OCI-LY7 (cell line): Measurements from ENCODE around the gene DHRS1. TPM values are rescaled to one million over a fixed set of nuclear protein-coding genes. Genes with fewer than 3 reads are reported as not detected.

ENCODE experiments used
- BruUV-seq: library from RNA; stranded (reverse); fragments of 400-500 nt; replicated peaks from 2 replicates; lab custom pipeline; 2021; lab: Mats Ljungman, UMichigan
- CTCF ChIA-PET: fragments of 300-600 bp; sonication (Branson Sonifier 250); formaldehyde crosslinking; loops from one replicate; lab custom pipeline; 2022; ENCODE audit warnings: antibody characterized with exemption; ENCODE audit not compliant: unreplicated experiment; lab: Charles Lee
- POLR2A ChIA-PET: fragments of 300-600 bp; sonication (Branson Sonifier 250); formaldehyde crosslinking; loops from one replicate; lab custom pipeline; 2022; ENCODE audit warnings: antibody characterized with exemption; lab: Charles Lee
- DNase-seq: peaks from one replicate; pipeline ENCODE4 v3.0.0-alpha.2; 2015; ENCODE audit warnings: low spot score
- H2AFZ ChIP-seq: fragments of 200-600 bp; sonication (generic), shearing (Covaris generic); 2 replicates; pipeline ENCODE4 v1.6.1; 2014; ENCODE audit warnings: mild to moderate bottlenecking, antibody characterized with exemption, low read length, moderate library complexity
- H3K27ac ChIP-seq: fragments of 200-600 bp; sonication (generic); 2 replicates; pipeline ENCODE4 v1.5.1; 2014; ENCODE audit warnings: mixed run types, low read depth, mild to moderate bottlenecking, moderate library complexity, low read length, inconsistent platforms; ENCODE audit not compliant: poor library complexity, severe bottlenecking
- H3K36me3 ChIP-seq: fragments of 200-600 bp; sonication (generic); 2 replicates; pipeline ENCODE4 v1.6.1; 2014; ENCODE audit warnings: mild to moderate bottlenecking, antibody characterized with exemption, low read length, moderate library complexity, mixed read lengths; ENCODE audit not compliant: insufficient read depth
- H3K4me1 ChIP-seq: fragments of 200-600 bp; sonication (generic); 2 replicates; pipeline ENCODE4 v1.5.1; 2014; ENCODE audit warnings: mild to moderate bottlenecking, low read length; ENCODE audit not compliant: insufficient read depth, poor library complexity, severe bottlenecking
- H3K4me2 ChIP-seq: fragments of 200-600 bp; sonication (generic); 2 replicates; pipeline ENCODE4 v1.6.1; 2014; ENCODE audit warnings: mild to moderate bottlenecking, low read length
- H3K4me3 ChIP-seq: fragments of 200-600 bp; sonication (generic); 2 replicates; pipeline ENCODE4 v1.5.1; 2014; ENCODE audit warnings: mild to moderate bottlenecking, low read depth, low read length; ENCODE audit not compliant: poor library complexity, severe bottlenecking
- H3K79me2 ChIP-seq: fragments of 200-600 bp; sonication (generic); 2 replicates; pipeline ENCODE4 v1.6.1; 2016; ENCODE audit warnings: low read depth, mild to moderate bottlenecking, low read length, moderate library complexity, mixed read lengths; ENCODE audit not compliant: insufficient read depth
- H3K9me2 ChIP-seq: fragments of 200-600 bp; sonication (generic); 2 replicates; pipeline ENCODE4 v1.6.1; 2016; ENCODE audit warnings: mild to moderate bottlenecking, low read length, mixed read lengths; ENCODE audit not compliant: insufficient read depth
- H3K9me3 ChIP-seq: fragments of 200-600 bp; sonication (generic); 2 replicates; pipeline ENCODE4 v1.6.1; 2014; ENCODE audit warnings: mild to moderate bottlenecking, mixed run types, low read length, mixed read lengths
- H4K20me1 ChIP-seq: fragments of 200-600 bp; sonication (generic); 2 replicates; pipeline ENCODE4 v1.6.1; 2014; ENCODE audit warnings: mild to moderate bottlenecking, antibody characterized with exemption, low read length, moderate library complexity, mixed read lengths; ENCODE audit not compliant: insufficient read depth
- CTCF ChIP-seq: fragments of 200-600 bp; sonication (generic); conservative IDR thresholded peaks from 2 replicates; pipeline ENCODE4 v1.5.1; 2014; ENCODE audit warnings: mild to moderate bottlenecking, antibody characterized with exemption, low read length, moderate library complexity, mixed read lengths
- EZH2phosphoT487 ChIP-seq: fragments of 200-600 bp; sonication (generic); IDR thresholded peaks from 2 replicates; pipeline ENCODE4 v1.6.1; 2018; ENCODE audit warnings: low read depth, borderline replicate concordance, mild to moderate bottlenecking, mixed run types, antibody characterized with exemption, low read length, moderate library complexity, mixed read lengths
- intact Hi-C: fragments of 100-400 bp; cut with micrococcal nuclease; formaldehyde crosslinking; loops from one replicate; pipeline ENCODE4 v1.10.0; 2022; ENCODE audit not compliant: unreplicated experiment
- total RNA-seq, 2 experiments: library from RNA; depleted of rRNA in 1 of 2; stranded (reverse); fragments of >200 nt in 1 of 2; shearing (Covaris generic) in 1 of 2; gene quantifications; 2 replicates each; pipeline ENCODE4 v1.2.3, GENCODE V29; 2014 to 2022

Gene DHRS1
- total RNA-seq, 2 experiments from 2014 or later, result 27.4 to 34.9 TPM

DNA sequence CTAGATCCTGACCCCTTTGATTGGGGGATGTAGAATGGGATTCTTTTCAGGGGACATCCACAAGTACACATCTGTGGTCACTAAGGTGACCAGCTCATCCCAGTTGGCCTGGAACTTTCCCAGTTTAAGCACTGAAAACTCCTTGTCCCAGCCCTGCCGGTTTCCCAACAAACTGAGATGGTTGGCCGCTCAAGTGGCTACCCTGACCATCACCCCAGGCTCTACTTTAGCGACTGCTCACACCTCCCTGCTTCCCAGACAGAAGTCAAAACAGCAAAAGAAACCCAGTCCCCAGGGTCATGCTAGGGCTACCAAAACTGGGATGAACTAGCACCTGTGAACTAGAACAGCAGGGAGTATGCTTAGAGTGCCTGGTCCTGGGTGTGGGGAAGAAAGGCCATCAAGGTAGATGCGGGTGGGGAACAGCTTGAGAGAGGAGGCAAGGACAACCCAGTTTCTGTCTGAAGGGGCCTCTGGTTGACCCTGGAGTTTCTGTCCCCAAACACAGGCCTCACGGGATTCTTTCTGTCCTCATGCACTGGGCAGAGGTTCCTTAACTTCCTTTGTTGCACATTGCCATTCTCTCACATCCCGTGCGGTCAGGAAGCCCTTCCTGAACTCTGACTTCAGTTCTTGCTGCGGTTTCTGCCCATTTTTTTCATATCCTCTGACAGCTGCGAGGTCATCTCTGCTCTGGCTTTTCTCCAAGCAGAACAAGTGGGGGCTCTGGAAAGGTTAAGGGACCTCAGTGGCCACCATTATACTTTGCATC, 13.3 kb upstream of the DHRS1 start:
- H3K36me3 ChIP-seq, result peaks cover 57% of the 10 kb centered on the region
- peaks cover 38% of the 10 kb centered on the region for H3K4me1 ChIP-seq
- peak overlapping the region; percentile 53 for H3K4me2 ChIP-seq
- no peaks in the 10 kb centered on the region for H3K79me2 ChIP-seq
- intact Hi-C loops, result no loop called here
- no peak overlapping the region for H3K4me3 ChIP-seq
- ChIA-PET POLR2A (interaction anchor here (1.0 kb wide), 1 partner anchor 7 kb away, joined by 3 read pairs; no protein-coding TSS in a partner anchor), CTCF (interaction anchor here (0.6 kb wide), 1 partner anchor 1126 kb away, joined by 3 read pairs; no protein-coding TSS in a partner anchor)
- no peaks in the 10 kb centered on the region for H3K9me2 ChIP-seq
- H3K9me3 ChIP-seq, result no peaks in the 10 kb centered on the region
- no peak for TF ChIP-seq CTCF
- TF ChIP-seq EZH2phosphoT487, result no peak
- peak; percentile 62 for DNase-seq
- no peaks in the 10 kb centered on the region for H4K20me1 ChIP-seq
- no peak overlapping the region for H2AFZ ChIP-seq
- H3K27ac ChIP-seq, result peak overlapping the region; percentile 42
- no TSS peak for BruUV-seq

- no peak for DNase-seq
- CTCF ChIA-PET, result no interaction called here
- POLR2A ChIA-PET, result interaction anchor here (1.0 kb wide), 1 partner anchor 8 kb away, joined by 3 read pairs; no protein-coding TSS in a partner anchor
- Histone ChIP-seq H3K79me2 (no peaks in the 10 kb centered on the region), H3K27ac (no peak overlapping the region), H3K4me1 (peaks cover 38% of the 10 kb centered on the region), H4K20me1 (no peaks in the 10 kb centered on the region), H3K9me2 (no peaks in the 10 kb centered on the region), H3K36me3 (peaks cover 66% of the 10 kb centered on the region), H3K4me2 (peak overlapping the region; percentile 53; the same call in 1 of the 2 replicates), H2AFZ (no peak overlapping the region), H3K4me3 (no peak overlapping the region), H3K9me3 (no peaks in the 10 kb centered on the region)
- no peak for TF ChIP-seq EZH2phosphoT487
- no peak for TF ChIP-seq CTCF
- intact Hi-C loops, result no loop called here
- no TSS peak for BruUV-seq
Observed at GRCh38 chr14:24311837-24312615, 12.4 kb upstream of the DHRS1 start.
